HG03108 (cell line): ENCODE measurements around the gene CDHR3.

Source experiments
- ATAC-seq: cut with Tn5 transposase; IDR thresholded peaks from one replicate; pipeline ENCODE4 v1.9.1; 2021; ENCODE audit warnings: moderate library complexity; ENCODE audit not compliant: unreplicated experiment

CDHR3 gene

DNA sequence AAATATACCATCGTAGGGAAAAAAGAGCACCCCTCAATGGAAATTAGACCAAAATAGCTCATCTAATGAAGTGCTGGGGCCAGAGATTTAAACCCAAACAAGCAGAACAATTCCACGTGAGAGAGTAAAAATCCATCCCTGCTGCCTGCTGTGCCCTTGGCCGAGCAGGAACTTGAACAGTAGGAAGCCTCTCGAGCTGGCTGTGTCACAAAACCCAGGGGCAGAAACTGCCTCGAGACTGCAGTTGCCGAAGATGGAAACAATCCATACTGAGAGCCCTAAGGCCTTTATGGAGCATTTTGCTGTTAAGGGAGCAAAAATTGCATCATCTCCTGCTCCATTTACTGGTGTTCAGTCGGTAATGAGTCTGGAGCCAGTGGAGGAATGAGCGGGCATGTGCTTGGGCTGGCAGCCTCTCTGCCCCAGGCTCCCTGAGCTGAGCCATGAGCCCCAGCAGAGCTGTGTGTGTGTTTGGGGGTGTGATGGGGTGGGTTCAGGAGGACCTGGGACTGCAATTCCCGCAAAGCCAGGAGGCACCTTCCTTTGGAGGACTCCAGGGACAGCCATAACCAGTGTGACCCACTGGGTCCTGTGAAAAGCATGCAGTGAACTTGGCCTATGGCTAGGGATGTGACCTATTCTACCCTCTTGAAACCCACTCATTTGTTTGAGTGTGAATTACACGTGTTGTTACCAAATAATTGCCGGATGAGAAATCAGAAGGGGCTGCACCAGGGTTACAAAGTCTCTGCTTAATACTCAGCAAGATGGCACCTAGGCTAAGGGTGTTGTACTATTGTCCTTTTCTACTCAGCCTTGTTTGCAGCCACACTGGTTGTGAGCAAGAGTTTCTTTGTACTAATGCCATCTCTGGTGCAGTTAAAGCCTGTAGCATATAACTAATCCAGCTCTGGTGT lies 58.3 kb downstream of the CDHR3 start:
- ATAC-seq = no peak

DNA sequence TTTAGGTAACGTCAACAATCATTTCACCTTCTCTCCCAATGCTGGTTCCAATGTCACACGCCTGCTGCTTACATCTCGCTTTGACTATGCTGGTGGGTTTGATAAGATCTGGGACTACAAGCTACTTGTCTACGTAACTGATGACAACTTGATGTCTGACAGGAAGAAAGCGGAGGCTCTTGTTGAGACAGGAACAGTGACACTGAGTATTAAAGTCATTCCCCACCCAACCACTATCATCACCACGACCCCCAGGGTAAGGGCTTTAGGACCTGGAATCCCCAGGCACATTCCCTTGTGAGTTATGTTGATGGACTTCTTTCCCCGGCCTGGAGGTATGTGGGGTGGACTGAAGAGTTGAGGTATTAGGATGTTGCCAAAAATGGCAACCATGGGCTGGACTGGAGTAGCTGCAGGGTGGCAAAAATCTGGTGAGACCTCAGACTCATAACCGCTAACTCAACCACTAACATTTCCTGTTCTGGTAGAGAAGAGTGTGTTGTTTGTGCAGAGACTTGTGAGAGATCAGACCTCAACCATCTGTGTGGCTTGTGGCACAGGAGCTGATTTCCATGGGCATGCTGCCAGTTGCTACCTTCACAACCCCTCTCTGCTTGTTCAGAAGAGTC lies 59.2 kb downstream of the CDHR3 start:
- ATAC-seq = peak; percentile 75

DNA sequence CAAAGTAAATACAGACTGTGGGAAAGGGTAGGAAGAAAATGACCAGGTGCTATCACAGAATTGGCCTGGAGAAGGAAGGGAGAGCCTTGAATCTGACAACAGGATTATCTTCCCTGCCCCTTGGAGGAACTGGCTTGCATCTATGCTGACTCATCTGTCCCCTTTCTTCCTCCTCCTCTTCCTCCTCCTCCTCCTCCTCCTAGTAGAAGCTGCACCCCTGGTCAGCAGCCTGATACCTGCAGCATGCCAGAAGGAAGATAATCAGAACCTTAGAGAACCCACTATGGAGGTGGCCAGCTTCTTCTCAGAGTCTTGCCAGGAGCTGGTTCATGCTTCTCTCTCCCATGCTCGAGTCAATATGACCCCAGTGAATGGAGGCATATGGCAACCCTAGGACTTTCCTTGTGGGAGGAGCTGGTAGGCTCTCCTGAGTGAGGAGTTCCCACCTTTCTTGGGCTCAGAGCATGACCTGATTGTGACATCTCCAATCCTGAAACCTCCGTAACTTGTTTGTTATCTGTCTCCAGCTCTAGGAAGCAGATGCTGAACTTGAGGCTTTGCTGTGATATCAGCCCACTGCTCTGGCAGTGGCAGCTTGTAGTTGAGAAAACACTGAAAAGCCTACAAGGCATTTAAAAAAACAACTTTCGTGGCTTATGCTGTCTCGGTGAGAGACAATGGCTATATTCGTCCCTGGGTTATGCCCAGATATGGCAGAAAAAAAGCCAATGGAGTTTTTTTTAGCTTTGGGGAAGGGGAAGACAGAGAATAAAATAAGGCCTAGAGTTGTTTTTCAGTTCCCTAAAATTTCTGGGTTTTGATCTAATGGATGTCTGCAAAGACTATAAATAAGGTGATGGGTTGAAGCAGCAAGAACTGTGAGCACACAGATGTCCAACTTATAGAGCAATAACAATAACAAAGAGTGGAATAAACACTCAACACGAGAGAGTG lies 60.6 kb downstream of the CDHR3 start:
- no peak for ATAC-seq

DNA sequence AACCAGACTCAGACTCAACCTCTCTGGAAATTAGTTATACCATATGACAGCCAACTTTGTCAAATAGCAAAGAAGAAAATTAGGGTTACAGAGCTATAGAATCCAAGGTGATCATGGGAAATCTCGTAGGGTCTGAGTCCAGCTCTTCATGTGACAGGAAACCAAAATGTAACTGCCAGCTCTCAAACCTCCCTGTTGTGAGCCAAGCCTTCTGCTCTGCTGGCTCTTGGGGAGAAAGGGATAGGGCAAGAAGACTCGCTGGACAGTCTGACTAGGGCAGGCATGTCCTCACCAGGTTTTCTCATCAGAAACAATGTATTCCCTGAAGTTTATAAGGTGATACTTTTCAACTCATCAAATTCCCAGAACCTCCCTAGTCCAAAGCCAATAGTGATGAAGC lies 63.0 kb downstream of the CDHR3 start:
- ATAC-seq = no peak

DNA sequence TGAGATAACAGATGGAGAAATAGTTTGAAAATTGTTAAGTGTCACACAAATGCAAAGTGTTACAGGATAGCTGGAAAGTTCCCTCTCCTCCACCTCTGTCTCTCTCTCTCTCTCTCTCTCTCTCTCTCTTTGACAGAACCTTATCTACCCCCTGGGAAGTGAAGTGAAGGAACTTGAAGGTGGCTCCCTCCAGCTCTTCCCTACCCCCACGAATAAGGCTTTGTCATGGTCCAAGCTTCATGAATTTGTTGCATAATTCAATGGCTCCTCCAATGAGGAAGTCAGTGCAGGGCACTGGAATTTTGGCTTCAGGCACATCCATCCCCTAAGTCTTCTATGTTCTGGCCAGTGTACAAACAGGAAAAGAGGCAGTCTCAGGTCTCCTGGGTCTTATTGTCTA lies 66.4 kb downstream of the CDHR3 start:
- ATAC-seq = no peak

DNA sequence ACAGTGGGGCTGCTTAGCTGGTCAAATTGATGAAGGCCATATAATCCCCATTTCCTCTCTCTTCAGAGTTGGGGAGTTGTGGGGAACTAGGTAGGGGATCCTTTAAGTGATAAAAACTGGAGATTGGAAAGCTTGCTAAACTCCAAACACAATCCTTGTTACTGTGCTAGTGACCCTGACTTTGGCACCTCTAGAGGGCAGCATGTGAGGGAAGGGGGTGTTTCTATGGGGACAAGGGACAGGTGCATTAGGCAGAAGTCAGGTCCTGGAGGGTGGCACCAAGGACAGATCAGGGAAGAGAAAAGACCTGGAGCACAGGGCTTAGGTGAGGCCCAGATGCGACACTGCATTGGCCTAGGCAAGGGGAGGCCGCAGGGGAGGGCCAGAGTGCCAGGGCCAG lies 66.9 kb downstream of the CDHR3 start:
- no peak for ATAC-seq

DNA sequence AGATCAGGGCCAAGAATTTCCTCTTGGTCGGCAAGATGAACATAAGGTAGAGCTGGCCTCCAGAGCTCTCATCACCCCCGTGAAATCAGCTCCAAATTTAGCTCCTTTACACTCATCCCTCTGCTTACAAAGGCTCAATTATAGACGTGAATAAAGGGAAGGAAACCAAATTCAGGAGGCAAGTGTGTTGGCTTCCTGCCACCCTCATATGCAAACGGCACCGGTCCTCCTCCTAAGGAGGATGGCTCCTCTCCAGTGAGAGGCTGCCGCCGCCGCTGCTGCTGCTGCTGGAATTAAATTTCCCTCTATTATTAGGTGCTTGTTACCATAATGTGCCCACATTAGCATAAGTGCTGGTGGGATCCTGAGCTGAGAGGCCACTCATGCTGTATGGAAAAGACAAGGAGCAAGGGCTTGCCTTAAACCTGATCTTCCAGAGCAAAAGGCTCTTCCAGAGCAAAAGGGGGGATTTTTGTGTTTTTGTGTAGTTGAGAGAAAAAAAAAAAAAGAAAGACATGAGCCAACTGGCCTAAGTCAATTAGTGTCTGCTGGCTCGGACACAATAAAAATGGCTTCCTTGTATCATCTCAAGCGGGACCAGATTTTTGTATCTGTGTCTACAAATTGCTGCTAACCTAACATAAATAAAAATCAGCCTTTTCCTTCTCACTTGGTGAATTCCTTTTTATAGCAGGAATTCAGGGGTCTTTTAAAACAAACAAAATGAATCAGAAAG lies 68.4 kb downstream of the CDHR3 start:
- no peak for ATAC-seq

DNA sequence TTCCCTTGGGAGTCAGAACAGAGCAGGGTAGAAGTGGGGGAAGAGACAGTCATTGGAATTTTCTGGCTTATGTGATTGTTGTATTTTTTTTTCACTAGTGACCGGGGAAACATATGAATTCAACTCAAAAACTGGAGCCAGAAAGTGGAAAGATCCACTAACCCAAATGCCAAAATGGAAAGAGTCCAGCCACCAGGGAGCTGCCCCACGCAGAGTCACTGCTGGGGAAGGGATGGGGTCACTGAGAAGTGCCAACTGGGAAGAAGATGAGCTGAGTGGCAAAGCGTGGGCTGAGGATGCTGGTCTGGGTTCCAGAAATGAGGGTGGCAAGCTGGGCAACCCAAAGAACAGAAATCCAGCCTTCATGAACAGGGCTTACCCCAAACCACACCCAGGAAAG lies 69.2 kb downstream of the CDHR3 start:
- ATAC-seq = no peak

DNA sequence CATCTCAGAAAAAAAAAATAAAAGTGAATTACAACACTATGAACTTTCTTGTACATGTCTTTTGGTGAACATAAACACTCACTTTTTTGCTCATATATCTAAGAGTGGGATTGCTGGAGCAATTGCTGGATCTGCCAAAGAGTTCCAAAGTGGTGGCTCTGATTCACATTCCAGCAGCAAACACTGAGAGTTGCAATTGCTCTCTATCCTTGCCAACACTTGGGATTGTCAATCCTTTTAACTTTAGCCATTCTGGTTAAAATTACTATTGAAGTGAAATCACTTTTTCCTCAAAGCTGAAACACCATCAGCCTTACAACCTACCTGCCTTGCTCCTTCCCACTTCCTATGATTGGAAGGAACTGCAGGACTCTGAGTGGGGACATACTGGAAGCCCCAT lies 70.7 kb downstream of the CDHR3 start:
- ATAC-seq = no peak

DNA sequence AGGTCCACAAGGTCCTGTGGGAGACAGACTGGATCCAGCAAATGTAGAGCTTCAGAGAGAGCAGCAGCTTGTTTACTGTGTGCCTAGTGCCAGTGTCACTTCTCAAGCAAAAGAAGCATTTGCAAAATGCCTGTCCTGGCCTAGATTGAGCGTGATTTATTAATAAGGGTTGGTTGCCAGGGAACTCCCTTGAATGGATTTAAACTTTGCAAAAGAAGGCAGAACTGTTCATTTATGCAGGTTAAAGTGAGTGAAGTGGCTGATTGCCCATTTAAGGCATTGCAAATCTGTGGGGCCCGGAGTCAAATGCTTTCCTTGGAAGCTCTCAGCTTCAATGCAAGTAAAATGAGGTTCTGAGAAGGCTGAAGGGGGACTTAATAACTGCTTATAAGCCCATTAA lies 71.3 kb downstream of the CDHR3 start:
- no peak for ATAC-seq

DNA sequence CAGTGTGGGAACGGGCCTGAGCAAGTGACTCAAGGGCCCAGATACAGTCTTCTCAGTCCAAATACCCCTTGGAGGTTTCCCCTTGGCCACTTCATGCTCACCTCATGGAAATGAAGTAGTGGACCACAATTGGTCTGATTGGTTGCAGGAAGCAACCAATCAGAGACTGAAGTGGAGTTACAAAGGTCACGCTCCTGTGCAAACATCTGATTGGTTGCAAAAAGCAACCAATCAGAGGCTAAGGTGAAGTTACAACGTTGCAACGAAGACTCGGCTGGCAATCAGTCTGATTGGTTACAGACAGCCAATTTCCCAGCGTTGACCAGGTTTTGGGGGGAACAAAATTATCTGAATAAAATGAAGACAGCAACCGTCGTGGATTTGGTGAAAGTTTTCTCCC lies 72.5 kb downstream of the CDHR3 start:
- no peak for ATAC-seq

DNA sequence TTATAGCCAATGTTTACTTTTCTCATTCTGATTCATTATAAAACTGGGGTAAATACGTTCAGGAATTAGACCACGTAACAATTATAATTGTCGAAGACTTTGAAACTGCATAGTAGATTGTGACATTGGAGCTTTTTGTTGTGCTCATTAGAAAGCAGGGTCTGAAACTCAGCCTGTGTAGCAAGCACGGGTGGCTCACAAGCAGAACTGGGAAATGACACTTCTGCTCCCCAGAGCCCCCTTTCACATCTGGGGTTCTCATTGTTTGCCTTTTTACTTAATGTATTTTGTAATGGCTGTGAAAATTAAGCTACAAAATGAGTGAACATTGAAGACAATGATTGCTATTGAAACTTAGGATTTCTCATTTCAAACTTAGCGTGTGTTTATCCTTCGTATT lies 72.9 kb downstream of the CDHR3 start:
- no peak for ATAC-seq

DNA sequence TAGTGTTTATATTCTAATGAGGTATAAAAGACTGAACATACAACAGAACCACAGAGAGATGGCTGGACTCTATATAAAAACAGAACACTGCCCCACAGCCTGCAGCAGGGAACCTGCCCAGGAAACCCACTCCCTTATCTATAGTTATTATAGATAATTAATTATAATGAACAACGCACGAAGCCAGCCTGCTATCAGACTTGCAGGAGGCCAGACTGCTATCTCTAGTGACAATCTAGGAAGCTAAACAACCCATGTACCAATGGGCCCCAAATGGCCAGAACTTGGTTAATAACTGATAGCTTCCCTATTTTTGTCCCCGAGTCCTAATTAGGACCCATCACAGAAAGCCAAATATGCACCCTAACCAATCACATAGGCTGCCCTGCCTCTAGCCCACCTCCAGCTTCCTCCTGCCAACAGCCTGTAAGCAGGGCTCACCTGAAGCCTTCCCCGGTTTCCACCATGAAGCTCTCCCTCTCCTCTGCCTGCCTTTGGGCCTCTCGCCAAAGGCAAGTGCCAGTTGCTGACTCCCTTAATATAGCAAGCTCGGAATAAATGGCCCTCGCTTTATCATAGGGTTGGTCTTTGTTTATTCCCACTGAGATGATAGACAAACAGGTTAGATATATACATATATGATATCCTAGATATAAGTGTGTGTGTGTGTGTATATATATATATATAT lies 74.6 kb downstream of the CDHR3 start:
- ATAC-seq = no peak

DNA sequence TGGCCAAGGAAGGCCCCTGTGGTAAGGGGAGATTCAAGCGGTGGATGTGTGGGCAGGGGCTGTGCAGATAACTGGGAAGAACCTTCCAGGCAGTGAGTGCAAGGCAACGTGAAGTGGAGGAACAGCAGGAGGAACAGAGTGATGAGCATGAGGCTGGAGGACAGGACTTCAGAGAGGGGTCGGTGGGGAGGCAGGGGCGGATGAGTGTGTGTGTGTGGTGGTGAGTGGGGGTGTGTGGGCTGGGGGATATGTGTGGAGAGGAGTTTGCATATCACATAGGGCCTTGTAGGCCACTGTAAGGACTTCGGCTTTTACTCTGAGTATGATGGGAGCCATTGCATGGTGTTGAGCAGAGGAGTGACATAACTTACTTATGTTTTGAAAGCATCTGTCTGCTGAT lies 75.2 kb downstream of the CDHR3 start:
- ATAC-seq = no peak

DNA sequence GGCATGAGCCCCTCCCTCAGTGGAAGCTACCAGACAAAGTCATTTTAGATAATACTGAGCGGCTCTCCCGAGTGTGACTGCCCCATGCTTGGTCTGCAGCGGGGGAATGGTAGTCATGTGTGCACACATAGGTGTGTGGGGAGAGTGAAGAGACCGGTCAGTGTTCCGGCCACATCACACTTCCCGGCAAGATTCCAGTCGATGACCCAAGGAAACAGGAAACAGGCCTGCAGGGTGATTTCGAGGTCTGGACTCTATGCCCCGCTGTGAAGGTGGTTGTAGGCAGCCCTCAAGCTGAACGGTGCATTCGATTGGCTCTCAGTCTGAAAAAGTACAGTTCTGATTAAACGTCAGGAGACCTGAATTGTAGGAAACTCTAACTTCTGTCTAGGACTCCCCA lies 75.9 kb downstream of the CDHR3 start:
- ATAC-seq = no peak

DNA sequence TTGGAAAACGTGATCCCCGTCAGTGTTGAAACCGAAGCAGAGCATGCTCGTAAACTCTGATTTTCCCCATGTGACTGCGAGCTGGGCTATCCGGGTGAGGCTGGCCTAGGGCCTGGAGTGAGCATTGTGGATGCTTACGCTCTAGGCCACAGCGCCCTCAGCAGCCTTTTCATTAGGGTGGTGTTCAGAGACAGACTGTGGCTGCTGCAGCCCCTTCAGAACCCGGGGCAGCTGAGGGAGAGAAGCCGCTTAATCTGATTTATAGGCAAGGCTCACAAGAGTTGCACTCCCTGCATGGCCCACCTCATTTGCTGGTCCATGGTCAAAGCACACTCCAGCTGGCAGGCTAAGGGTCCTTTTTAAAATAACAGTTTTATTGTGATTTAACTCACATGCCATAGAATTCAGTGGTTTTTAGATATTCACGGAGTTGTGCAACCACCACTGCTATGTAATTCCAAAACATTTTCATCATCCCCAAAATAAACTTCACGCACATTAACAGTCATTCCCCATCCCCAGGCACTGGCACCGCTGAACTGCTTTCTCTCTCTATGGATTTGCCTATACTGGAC lies 76.5 kb downstream of the CDHR3 start:
- ATAC-seq = no peak

DNA sequence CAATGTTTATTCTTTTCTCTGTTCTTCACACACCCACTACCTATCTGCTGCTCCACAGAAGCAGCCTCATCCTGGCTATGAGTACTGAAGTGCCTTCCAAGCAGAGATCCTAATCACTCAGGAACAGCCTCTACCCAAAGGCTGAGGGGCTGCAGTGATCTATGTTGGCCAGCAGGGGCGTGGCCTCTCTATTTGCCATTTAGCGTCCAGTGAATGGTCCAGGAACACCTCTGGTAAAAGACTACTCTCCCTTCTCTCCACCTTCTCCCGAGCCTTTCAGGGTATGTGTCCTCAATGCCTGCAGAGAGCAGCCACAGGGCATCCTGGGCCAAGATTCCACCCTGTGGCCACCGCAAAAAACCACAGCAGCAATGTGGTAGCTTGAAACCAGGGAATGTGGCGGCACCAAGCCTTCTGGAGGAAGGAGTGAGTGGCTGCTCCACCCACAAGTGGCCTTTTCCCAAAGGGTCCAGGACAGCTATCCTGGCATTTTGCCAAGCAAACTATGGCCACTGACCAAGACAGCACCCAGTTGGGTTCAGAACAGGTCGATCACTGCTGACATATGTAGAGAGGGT lies 78.2 kb downstream of the CDHR3 start:
- ATAC-seq = no peak

DNA sequence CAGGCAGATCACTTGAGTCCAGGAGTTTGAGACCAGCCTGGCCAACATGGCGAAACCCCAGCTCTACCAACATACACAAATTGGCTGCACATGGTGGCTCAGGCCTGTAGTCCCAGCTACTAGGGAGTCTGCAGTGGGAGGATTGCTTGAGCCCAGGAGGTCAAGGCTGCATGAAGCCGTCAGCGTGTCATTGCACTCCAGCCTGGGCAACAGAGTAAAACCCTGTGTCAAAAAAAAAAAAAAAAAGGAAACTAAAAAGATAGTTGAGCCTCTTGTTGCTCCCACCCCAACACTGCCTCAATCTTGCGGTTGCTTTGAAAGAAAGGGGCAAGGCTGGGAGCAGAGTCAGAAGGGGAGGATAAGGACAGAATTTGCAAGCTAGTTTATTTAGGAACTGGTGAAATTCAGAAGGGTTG lies 79.1 kb downstream of the CDHR3 start:
- no peak for ATAC-seq

DNA sequence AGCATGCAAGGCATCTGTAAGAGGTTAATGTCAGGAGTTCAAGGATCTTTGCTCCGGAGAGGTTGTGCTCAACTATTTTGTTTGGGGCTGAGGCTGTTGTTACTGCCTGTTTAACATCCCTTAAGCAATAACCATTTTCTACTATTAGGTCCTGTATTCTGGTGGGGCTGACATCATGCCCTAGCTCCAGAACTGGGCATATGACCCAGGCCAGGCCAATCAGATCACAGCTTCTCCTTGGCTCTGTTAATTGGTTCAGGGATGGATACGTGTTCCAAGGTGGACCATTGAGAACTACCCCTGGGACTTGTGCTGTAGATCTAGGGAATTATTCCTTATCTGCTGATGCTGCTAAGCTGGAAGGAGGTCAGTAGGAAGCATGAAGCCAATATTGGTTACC lies 82.1 kb downstream of the CDHR3 start:
- no peak for ATAC-seq
